GM12892 (cell line): Measurements from ENCODE around the gene NFIX.

Experiments used
- POLR2A ChIP-seq: IDR thresholded peaks from 2 replicates; pipeline ENCODE4 v1.6.1; 2011; ENCODE audit warnings: low read depth, low read length, control low read depth
- TAF1 ChIP-seq: IDR thresholded peaks from 2 replicates; pipeline ENCODE4 v1.6.1; 2011; ENCODE audit warnings: low read depth, mild to moderate bottlenecking, control low read depth, low read length, borderline replicate concordance

- TF ChIP-seq POLR2A, result no peak
- TF ChIP-seq TAF1, result no peak
Observed at GRCh38 chr19:13057147-13057572, 61.9 kb downstream of the NFIX start.
